CD4-positive, alpha-beta T cell treated with Interleukin-12 subunit alpha and Interleukin-12 subunit beta, for 1 hour (primary cell): ENCODE results near the gene PAPPA.

Source experiments
- DNase-seq: peaks from one replicate; pipeline ENCODE4 v3.0.0-alpha.2; 2020

The PAPPA gene

GRCh38 chr9:116323012-116323411 lies 169.4 kb downstream of the PAPPA start:
- no peak for DNase-seq

- no peak for DNase-seq
Measured at GRCh38 chr9:116323571-116323970, 170.0 kb downstream of the PAPPA start.

GRCh38 chr9:116325924-116326323 lies 172.3 kb downstream of the PAPPA start:
- DNase-seq: no peak

- DNase-seq: no peak
Measured at GRCh38 chr9:116327701-116328405, 174.3 kb downstream of the PAPPA start.

GRCh38 chr9:116329470-116329869 lies 175.9 kb downstream of the PAPPA start:
- no peak for DNase-seq

- no peak for DNase-seq
Measured at GRCh38 chr9:116331241-116331640, 177.7 kb downstream of the PAPPA start.

GRCh38 chr9:116332090-116332489 lies 178.5 kb downstream of the PAPPA start:
- DNase-seq: no peak

- DNase-seq: no peak
Measured at GRCh38 chr9:116333254-116333653, 179.7 kb downstream of the PAPPA start.

- DNase-seq: no peak
Measured at GRCh38 chr9:116334546-116335150, 181.1 kb downstream of the PAPPA start.

- DNase-seq: no peak
Measured at GRCh38 chr9:116335392-116335791, 181.8 kb downstream of the PAPPA start.

GRCh38 chr9:116336133-116336862 lies 182.7 kb downstream of the PAPPA start:
- no peak for DNase-seq

- DNase-seq: no peak
Measured at GRCh38 chr9:116337015-116337414, 183.4 kb downstream of the PAPPA start.

- DNase-seq: no peak
Measured at GRCh38 chr9:116340270-116340669, 186.7 kb downstream of the PAPPA start.

- no peak for DNase-seq
Measured at GRCh38 chr9:116342061-116342460, 188.5 kb downstream of the PAPPA start.

- no peak for DNase-seq
Measured at GRCh38 chr9:116342941-116343340, 189.3 kb downstream of the PAPPA start.

GRCh38 chr9:116344416-116344815 lies 190.8 kb downstream of the PAPPA start:
- no peak for DNase-seq

- no peak for DNase-seq
Measured at GRCh38 chr9:116345393-116345792, 191.8 kb downstream of the PAPPA start.

GRCh38 chr9:116345817-116346216 lies 192.2 kb downstream of the PAPPA start:
- no peak for DNase-seq

- no peak for DNase-seq
Measured at GRCh38 chr9:116349684-116350083, 196.1 kb downstream of the PAPPA start.

- DNase-seq: no peak
Measured at GRCh38 chr9:116350213-116350612, 196.6 kb downstream of the PAPPA start.

GRCh38 chr9:116352958-116353357 lies 199.4 kb downstream of the PAPPA start:
- no peak for DNase-seq

GRCh38 chr9:116355153-116355921 lies 201.7 kb downstream of the PAPPA start:
- DNase-seq: no peak

- DNase-seq: no peak
Measured at GRCh38 chr9:116358251-116358650, 204.7 kb downstream of the PAPPA start.
